ENCODE data around the gene C7orf33.

GRCh38 chr7:148584154-148584827 is 6.3 kb upstream of the C7orf33 start:
- TF ChIP-seq POLR2A (IDR thresholded peaks at IDR 0.05) (no peak), CTCF (IDR thresholded peaks at IDR 0.05) (no peak)
